Muscle of arm (tissue), 12 donors: ENCODE results near the gene DCBLD2. TPM values are rescaled to one million over a fixed set of nuclear protein-coding genes. Genes with fewer than 3 reads are reported as not detected.

ENCODE experiments used
- DNase-seq: peaks from one replicate; pipeline ENCODE4 v3.0.0-alpha.2; 2013
- polyA plus RNA-seq, 12 donors: library from polyadenylated mRNA; unstranded; fragments of 120-200 nt; gene quantifications; one replicate each; pipeline ENCODE4 v1.2.1, GENCODE V29; 2013; ENCODE audit not compliant: insufficient read length in 12 of 12

DCBLD2 gene
- polyA plus RNA-seq, 12 donors: 23.1 to 49.9 (median 31.1) TPM; not detected in 1

- no peak for DNase-seq
These were observed 102.7 kb downstream of the DCBLD2 start for GRCh38 chr3:98798820-98799219.

DNA sequence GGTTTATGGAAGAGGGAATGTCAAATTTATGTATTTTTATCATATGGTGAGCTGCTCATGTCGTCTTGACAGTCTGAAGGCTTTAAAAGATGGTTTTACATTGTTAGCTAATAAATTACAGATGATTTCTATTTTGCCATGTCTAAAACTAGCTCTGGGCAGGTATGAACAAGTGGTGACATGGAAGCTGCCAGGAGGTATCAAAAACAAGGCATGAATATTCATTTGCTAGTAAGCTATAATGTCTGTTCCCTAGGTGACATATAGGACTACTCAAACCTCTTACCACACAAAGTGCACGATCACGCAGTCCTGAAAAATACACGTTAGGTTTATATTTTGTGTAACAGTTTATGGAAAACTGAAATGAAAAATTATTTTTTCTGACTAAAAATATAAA, 103.6 kb downstream of the DCBLD2 start:
- no peak for DNase-seq

DNA sequence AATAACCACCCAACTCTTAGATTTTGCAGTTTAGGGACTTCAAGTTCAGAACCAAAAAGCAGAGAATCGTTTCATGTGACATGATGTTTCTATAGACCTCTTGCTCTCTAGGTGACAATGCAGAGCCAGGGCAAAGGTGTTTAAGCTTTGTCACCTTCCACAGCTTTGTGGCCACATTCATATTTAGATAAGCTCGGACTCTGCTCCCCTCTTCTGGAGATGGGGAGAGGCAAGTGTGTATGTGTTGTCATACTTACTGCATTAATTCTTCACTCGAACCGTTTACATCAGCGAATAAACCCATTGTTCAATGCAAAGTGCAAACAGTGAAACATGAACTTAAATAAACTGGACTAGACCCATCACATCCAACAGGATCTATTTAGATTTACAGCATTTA, 105.2 kb downstream of the DCBLD2 start:
- DNase-seq: no peak

- no peak for DNase-seq
These were observed 107.5 kb downstream of the DCBLD2 start for GRCh38 chr3:98793971-98794370.

DNA sequence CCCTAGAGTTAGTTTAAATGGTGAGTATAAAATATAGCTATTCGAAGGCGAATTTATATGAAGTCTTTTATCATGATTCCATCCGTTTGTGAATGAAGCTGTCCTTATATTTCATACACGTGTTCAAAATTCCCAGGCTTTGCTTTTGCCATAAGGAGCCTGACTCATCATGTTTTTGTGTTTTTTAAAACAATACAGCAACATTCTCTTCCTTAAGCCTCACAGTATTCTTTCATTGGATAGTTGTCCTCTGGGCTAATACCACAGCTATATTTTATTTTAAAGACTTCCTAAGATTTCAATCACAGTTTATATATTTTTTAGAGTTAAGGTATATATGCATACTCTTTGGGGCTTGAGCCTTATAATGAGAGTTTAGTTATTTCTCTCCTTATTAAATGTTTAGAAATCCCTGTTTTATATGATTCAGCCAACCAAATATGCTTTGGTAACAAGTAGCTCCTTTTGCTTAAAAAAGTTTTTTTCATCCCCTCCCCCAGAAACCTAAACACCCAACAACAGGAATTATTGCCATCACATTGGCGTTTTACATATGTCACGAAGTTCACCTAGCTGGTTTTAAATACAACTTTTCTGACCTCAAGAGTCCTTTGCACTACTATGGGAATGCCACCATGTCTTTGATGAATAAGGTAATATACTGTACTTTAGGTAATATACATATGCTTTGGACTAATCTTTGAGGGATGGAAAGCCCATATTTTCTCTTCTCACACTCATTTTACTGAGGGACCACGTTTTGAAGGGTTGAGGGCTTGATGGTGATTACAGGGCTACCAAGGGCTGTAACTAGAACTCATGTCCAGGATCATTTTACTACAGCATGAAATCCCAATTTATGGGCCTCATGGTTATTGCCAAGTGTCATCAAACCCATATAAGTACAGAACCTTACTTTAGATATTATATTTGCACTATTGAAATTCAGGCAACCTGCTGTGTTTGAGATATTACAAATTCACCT, 109.9 kb downstream of the DCBLD2 start:
- DNase-seq: no peak

GRCh38 chr3:98788651-98789050, 112.8 kb downstream of the DCBLD2 start:
- DNase-seq: no peak

DNA sequence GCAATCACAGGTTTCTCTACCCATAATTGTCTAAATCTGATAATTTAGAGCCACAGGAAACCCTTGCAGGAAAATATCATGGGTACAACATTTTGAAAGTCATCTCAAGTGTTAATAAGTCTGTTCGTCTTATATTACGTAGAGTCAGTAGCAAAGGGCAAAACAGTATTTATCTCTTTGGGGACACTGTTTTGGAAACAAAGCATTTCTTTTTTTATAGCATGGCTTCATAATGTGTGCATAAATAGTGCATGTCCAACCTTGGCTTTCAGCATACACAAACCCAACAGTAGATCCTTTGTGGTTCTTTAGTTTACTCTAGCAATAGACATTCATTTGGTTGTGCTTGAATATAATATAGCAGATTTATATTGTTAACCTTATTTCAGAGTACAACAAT, 114.3 kb downstream of the DCBLD2 start:
- DNase-seq: no peak

DNA sequence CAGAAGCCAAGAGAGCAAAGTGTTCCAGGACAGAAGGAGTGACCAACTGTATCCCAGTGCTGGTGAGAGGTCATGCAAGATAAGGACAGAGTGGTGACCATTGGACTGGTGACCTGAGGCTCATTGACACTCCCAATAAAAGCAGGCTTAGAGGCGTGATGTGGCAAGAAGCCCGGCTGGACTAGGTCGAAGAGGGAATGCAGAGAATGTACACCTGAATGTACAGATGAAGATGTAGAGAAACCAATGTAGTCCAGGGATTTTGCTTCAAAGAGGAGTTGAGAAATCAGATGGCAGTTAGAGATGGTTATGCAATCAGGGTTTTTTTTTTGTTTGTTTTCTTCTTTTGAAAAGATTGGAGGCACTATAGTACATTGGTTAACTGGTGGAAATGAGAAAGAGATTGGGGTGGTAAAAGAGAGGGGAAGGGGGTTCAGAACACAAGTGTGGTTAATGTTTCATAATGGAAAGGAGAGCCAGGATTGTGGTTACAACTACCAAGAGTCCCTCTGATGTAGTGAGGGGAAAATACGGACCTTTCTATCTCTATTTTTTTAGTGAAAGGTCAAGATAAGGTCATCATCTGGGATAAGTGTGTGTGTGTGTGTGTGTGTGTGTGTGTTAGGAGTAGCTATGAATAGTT, 115.0 kb downstream of the DCBLD2 start:
- no peak for DNase-seq

DNA sequence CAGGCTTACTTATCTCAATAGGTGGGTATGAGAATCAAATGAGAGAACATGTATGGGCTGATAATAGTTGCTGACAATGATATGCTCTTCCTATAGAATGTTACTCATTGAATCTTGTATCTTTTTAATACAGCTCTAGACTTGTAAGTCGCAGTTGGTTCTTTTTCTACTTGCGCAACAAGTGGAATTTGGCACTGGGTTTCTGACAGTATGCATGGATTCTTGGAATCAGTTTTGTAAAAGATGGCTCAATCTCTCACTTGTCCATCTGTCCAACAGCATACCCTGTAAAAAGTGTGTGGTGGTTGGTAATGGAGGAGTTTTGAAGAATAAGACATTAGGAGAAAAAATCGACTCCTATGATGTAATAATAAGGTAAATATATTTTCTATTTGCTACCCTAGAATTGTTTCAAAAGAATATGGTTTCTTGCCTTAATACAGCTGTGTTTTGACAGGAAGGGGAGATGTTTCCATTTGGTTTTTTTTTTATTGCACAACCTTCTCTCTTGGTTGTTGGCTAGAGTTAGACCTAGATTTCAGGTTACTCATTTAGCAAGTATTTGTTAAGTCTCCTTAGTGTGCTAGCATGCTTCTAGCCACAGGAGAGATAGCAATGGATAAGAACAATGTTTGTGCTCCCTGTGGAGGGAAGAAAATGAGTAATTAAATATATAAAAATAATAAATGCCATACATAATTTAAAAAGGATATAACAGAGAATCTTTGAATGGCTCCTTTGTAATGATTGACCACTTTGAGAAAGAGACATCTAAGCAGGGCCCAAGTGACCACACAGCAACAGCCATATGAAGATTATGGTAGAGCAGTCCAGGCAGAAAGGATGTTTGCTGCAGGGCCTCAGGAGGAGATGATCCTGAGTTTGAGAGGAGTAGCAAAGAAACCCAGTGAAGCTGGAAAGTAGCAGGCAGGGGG, 116.6 kb downstream of the DCBLD2 start:
- no peak for DNase-seq

- no peak for DNase-seq
These were observed 117.5 kb downstream of the DCBLD2 start for GRCh38 chr3:98784042-98784441.

DNA sequence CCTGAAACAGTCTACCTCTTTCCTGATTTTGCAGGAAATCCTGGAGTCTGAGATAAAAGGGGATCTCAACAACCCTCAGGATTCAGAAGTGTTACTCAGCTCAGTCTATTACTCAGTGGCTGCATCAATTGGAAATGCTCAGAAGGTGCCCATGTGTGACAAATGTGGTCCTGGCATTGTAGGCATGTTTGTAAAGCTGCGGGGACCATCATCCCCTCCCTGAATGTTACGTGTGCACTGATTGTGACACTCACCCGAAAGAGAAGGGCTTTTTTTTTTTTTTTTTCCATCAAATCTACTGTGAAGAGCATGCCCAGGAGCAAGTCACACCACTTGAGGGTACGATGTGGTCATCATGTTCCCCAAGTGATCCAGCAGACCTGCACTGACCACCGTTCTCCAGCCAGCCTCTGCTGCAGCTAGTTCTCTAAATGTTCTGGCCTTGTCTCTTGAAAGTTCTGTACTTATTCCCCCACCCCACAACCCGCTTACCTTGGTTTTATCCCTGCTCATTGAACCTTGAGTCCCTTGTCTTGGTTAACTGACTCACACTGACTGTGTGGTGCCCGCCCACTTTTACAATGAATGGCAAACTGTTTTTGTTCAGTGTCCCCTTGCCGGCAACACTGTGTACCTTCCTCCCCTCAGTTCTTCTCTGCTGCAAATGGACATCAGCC, 118.5 kb downstream of the DCBLD2 start:
- DNase-seq: no peak

- no peak for DNase-seq
These were observed 121.2 kb downstream of the DCBLD2 start for GRCh38 chr3:98780343-98780742.

GRCh38 chr3:98779541-98780335, 121.8 kb downstream of the DCBLD2 start:
- DNase-seq: peak; percentile 18

- peak; percentile 49 for DNase-seq
These were observed 122.6 kb downstream of the DCBLD2 start for GRCh38 chr3:98778852-98779413.

DNA sequence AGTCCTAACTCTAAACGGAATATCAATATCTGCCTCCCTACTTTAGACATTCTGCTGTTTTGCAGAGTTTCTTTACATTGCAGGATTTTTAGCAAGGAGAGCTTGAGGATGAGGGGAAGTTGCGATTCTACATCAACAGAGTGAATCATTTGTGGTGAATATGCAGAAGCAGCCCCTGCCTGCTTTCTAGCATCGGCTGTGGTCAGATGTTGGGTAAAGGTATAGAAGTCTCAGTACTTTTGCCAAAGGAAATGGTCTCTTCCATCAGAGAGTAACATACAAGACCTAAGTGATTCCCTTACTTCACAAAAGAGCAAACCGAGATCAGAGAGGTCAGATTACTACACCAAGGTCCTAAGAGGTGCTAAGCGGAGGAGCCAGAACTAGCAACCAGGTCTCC, 123.1 kb downstream of the DCBLD2 start:
- no peak for DNase-seq

GRCh38 chr3:98777801-98778220, 123.7 kb downstream of the DCBLD2 start:
- no peak for DNase-seq

GRCh38 chr3:98777286-98777685, 124.2 kb downstream of the DCBLD2 start:
- no peak for DNase-seq

DNA sequence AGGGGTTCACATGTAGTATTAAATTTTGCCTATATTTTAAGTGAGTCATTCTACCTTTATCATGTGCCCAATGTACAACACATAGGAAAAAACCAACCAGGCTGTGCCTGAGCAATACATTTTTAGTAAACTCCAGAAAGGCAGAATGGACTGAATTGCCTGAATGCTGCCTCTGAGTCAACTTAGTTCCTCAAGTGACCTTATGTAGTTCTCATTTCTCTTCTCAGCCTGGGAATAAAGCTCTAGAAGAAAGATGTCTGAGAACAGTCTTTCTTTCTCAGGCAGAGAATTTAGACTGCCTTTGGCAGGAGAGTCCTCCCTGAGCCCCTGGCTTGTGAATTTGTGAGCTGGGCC, 125.4 kb downstream of the DCBLD2 start:
- DNase-seq: no peak

- DNase-seq: no peak
These were observed 125.9 kb downstream of the DCBLD2 start for GRCh38 chr3:98775459-98776139.

DNA sequence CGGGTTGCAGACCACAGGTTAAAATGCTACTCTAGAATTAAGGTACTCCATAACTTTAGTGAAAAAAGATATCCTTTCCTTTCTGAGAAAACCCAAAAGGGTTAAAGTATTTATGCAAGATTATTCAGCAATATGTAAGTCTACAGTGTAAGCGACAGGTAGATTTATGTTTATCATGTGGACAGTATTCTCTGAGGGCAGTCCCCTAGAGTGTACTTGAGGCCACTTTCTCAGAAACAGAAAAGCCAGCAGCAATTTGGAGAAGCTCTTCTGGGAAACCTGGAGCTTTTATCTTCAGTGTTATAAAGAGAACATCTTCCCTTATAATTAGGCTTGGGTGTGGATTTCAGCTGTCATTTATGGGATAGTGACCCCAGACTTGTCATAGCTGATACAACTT, 129.5 kb downstream of the DCBLD2 start:
- no peak for DNase-seq
